ENCODE results near the gene DOCK8.

The DOCK8 gene

DNA sequence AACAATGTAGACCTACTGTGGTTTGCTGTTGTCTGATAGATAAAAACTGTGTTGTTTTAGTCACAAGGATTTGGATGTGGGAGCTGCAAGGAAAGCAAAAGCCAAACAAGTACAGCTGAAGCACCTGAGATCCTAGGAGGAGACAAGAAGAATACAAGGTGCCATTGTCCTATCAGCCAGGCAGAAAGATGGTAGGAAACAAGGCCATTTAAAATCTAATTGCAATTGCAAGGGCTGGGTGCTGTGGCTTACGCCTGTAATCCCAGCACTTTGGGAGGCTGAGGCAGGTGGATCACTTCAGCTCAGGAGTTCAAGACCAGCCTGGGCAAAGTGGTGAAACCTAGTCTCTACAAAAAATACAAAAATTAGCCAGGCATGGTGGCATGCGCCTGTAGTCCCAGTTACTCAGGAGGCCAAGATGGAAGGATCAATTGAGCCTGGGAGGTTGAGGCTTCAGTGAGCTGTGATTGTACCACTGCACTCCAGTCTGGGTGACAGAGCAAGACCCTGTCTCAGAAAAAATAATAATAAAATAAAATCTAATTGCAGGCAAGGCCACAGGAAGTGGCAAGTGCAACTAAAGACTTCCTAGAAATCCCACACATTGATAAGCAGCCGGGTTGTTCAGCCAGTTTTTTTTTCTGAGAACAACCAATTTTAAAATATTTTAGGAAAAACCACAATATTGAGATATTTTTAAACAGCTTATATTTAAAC is 22.6 kb downstream of the DOCK8 start:
- Histone ChIP-seq H3K27me3 (replicated peaks; ENCODE audit: control insufficient read depth, insufficient read depth, low read length) (no peaks in the 10 kb centered on the region), H3K4me3 (replicated peaks; ENCODE audit: low read depth, low read length) (no peak overlapping the region), H3K36me3 (ENCODE audit: control insufficient read depth, insufficient read depth, low read length) (no peaks in the 10 kb centered on the region)
- DNase-seq (ENCODE audit: extremely low read depth, insufficient read length), result no peak
- TF ChIP-seq, protein P1, sequence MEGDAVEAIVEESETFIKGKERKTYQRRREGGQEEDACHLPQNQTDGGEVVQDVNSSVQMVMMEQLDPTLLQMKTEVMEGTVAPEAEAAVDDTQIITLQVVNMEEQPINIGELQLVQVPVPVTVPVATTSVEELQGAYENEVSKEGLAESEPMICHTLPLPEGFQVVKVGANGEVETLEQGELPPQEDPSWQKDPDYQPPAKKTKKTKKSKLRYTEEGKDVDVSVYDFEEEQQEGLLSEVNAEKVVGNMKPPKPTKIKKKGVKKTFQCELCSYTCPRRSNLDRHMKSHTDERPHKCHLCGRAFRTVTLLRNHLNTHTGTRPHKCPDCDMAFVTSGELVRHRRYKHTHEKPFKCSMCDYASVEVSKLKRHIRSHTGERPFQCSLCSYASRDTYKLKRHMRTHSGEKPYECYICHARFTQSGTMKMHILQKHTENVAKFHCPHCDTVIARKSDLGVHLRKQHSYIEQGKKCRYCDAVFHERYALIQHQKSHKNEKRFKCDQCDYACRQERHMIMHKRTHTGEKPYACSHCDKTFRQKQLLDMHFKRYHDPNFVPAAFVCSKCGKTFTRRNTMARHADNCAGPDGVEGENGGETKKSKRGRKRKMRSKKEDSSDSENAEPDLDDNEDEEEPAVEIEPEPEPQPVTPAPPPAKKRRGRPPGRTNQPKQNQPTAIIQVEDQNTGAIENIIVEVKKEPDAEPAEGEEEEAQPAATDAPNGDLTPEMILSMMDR (IDR thresholded peaks at IDR 0.05; ENCODE audit: insufficient read depth, low read length, poor library complexity, severe bottlenecking), result no peak

DNA sequence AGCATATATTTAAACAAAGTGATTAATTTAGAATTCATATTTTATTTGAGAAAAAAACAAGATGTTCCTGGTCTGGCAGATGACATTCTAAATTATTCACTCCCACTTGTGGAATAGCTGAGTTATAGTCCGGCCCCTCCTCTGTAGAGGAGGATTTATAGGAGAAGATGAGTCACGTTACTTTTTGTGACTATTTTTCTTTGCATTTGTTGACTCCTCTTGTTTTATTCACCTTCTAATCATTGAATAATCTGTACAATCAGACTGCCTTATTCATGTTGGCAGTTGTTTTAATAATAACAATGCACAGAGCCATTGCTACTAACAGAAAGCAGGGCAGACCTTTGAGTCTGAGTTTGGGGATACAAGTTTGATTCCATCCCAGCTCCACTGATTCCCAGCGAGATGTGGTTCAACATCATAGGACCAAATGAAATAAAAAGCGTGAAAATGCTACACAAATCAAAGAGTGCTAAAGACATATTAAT is 23.2 kb downstream of the DOCK8 start:
- DNase-seq (ENCODE audit: extremely low read depth, insufficient read length), result no peak
- Histone ChIP-seq H3K4me3 (replicated peaks; ENCODE audit: low read depth, low read length) (no peak overlapping the region), H3K27me3 (replicated peaks; ENCODE audit: control insufficient read depth, insufficient read depth, low read length) (no peaks in the 10 kb centered on the region), H3K36me3 (ENCODE audit: control insufficient read depth, insufficient read depth, low read length) (no peaks in the 10 kb centered on the region)
- TF ChIP-seq, protein P1 (IDR thresholded peaks at IDR 0.05; ENCODE audit: insufficient read depth, low read length, poor library complexity, severe bottlenecking), result no peak

DNA sequence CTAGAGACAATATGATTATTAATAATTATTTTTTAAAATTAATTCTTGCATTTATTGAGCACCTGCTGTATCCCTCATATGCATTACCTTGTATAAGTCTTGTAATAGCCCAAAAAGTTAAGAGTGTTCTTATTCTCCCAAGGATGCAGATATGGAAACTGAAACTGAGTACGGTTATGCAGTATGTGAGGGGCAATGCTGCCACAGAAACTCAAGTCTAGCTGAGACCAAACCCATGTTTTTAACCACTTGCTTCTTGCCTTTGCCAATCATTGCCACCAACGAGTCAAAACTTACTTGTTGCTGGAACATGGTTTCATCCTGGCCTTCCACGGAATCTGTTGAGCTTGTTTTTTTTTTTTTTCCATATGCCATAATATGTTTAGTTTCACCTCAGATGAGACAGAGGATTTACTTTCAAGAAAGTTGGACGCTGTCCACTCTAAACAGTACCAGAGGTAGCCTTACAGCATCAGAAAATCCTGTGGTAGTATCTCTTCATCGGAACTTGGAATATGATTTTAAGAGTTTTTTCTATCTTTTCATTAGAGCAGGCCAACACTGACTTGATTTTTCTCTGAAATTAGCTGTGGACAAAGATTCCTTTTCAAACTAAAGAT is 27.9 kb downstream of the DOCK8 start:
- H3K4me3 ChIP-seq (replicated peaks; ENCODE audit: low read depth, low read length), result no peak overlapping the region
- TF ChIP-seq, protein P1 (IDR thresholded peaks at IDR 0.05; ENCODE audit: insufficient read depth, low read length, poor library complexity, severe bottlenecking), result no peak
- no peaks in the 10 kb centered on the region for H3K36me3 ChIP-seq (ENCODE audit: control insufficient read depth, insufficient read depth, low read length)
- H3K27me3 ChIP-seq (replicated peaks; ENCODE audit: control insufficient read depth, insufficient read depth, low read length), result no peaks in the 10 kb centered on the region
- no peak for DNase-seq (ENCODE audit: extremely low read depth, insufficient read length)

DNA sequence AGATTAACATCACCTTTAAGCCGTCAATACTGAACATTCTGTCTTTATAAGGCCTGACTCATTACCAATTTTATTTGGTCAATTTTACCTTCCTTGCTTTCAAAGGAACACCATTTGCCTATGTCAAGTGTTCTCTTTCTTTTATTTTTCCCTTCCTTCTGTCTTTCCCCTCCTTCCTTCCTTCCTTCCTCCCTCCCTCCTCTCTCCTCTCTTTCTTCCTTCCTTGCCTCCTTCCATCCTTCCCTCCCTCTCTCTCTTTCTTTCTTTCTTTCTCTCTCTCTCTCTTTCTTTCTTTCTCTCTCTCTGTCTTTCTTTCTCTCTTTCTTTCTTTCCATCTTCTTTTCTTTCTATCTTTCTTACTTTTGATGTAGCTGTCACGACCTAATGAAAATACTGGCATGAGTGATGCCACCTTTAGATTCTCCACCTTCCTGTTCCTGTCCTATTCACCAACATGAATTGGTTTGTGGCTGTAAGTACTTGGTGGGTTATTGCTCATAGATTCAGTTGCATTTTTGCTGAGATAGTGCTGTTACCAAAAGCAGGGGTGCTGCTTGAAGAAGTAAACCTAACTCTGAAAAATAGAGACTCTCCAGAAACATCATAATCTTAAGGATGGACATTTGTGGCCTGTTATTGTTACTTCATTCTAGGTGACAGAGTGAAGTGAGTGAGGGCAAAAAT is 33.8 kb downstream of the DOCK8 start:
- no peak for DNase-seq (ENCODE audit: extremely low read depth, insufficient read length)
- no peaks in the 10 kb centered on the region for H3K36me3 ChIP-seq (ENCODE audit: control insufficient read depth, insufficient read depth, low read length)

DNA sequence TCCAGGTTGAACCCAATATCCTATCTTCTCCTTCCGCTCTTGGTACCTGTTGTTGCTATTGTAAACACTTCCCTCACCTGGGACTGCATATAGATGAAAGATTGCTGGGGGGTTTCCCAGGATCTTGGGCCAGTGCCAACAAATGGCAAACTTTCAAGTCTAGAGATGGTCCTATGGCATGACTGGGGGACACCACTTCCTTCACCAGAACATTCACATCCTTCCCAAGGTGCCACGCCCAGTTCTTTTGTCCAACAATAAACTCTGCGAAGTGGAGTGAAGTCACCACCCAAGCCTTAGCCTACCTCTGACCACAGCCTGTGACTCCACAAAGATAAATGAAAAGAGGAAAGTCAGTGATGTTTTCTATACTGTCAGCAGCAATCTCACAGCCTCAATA is 34.4 kb downstream of the DOCK8 start:
- DNase-seq (ENCODE audit: extremely low read depth, insufficient read length), result no peak
- TF ChIP-seq, protein P1 (IDR thresholded peaks at IDR 0.05; ENCODE audit: insufficient read depth, low read length, poor library complexity, severe bottlenecking), result no peak
- H3K27me3 ChIP-seq (replicated peaks; ENCODE audit: control insufficient read depth, insufficient read depth, low read length), result no peaks in the 10 kb centered on the region
- H3K36me3 ChIP-seq (ENCODE audit: control insufficient read depth, insufficient read depth, low read length), result no peaks in the 10 kb centered on the region
- H3K4me3 ChIP-seq (replicated peaks; ENCODE audit: low read depth, low read length), result no peak overlapping the region

More for the DNA sequence above, 33.8 kb downstream of the DOCK8 start:
- TF ChIP-seq, protein P1 (IDR thresholded peaks at IDR 0.05; ENCODE audit: insufficient read depth, low read length, poor library complexity, severe bottlenecking), result no peak
- H3K27me3 ChIP-seq (replicated peaks; ENCODE audit: control insufficient read depth, insufficient read depth, low read length), result no peaks in the 10 kb centered on the region
- H3K4me3 ChIP-seq (replicated peaks; ENCODE audit: low read depth, low read length), result no peak overlapping the region

Measured in GM06990 (cell line).